Measurements from ENCODE around the gene RSBN1.

GRCh38 chr1:113758631-113759332, 53.5 kb downstream of the RSBN1 start:
- TF ChIP-seq CTCF (IDR thresholded peaks at IDR 0.05; ENCODE audit: low read length) (no peak), EZH2 (IDR thresholded peaks at IDR 0.05; ENCODE audit: borderline replicate concordance, low read length) (no peak)
